Bronchus fibroblast of lung (primary cell): ENCODE data around the gene AGMAT. TPM values are rescaled to one million over a fixed set of nuclear protein-coding genes. Genes with fewer than 3 reads are reported as not detected.

Experiments used
- total RNA-seq: library from RNA; depleted of rRNA; stranded (reverse); fragments of >200 nt; gene quantifications from 2 replicates; pipeline ENCODE4 v1.2.3, GENCODE V29; 2015

AGMAT gene
- 2.1 and 3.9 TPM in 2 replicates for total RNA-seq

GRCh38 chr1:15584489-15585363, at the start of gene AGMAT:
AGMAT (minus strand) TSS chr1:15585051; CDS start chr1:15584967, 84 bp downstream.

DNA sequence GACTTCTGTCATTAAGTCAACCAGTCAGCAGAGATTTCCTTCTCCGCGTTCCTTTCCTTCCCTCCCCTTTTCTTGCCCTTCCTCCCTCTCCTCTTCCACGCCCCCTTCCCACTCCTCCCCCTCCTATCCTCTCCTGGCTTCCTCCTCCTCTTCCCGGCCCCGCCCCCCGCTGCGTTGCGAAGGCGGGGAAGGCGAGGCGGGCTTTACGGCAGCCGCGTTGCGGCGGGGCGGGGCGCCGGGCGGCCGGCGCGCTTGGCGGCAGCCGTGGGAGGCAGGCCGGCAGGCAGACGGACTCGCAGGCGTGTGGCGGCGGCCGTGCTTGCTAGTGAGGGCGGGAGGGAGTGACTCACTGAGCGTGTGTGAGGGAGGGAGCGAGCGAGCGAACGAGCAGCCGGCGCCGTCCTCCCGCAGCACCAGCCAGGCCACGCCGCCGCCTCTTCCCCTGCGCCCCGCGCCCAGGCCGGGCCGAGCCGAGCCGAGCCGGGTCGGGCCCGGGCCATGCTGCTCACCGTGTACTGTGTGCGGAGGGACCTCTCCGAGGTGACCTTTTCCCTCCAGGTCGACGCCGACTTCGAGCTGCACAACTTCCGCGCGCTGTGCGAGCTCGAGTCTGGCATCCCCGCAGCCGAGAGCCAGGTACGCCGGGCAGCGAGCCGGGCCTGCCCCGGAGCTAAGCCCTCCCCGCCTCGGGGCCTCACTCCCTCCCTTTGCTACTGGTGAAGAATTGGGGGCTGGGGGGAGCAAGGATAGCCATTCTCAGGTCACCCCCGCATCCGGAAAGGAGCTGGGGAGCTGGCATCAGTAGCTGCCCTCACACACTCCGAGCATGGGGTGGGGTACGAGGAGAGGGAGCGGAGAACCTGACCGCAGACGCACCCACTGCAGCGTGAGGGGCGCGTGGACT, 32.6 kb upstream of the AGMAT start, which contains the start of gene DDI2:
TSS of gene DDI2 (plus strand) at position 286 of the 904 bp plus-strand sequence. CDS start at position 499, 213 bp downstream.

DNA sequence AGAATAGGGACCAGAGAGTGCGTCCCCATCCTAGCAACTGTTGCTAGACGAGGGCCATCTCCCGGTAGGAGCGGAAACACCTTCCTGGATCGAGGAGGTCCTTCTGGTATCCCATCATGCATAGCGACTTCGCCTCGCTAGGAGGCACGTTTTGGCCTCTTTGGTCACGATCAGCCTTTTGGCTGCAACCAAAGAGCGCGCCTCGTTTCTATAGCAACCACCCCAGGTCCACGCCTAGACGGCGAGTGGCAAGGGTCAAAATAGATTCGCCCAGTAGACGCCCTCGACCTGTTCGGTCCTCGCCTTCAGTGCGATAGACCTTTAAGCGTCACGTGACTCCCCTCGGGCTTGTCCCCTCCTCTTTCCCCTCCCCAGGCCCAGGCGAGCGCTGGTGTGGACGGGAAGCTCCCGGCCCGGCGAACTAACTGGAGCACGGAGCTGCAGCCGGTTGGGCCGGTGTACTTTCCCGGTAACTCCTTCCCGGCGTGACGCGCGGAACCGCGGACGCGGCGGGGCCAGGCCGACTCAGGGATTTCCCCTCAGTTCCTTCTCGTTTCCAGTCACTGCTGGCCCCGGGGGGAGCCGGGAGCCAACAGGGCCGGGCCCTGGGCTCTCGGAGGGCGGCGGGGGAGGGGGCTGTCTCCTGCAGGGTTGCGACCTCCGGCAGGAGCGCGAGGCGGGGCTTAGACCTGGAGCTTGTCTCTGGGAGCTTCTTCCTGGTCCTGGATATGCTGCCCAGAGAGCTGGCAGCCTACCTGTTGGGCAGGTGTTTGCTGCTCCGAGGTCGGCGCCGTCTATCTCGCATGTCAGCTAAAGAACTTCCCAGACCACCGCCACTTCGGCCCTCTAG, 58.1 kb downstream of the AGMAT start, which contains the start of gene DNAJC16:
TSS of gene DNAJC16 (plus strand) at position 359 of the 850 bp plus-strand sequence. CDS start 2,258 bp downstream, outside the sequence.

GRCh38 chr1:15524021-15524282, 60.9 kb downstream of the AGMAT start, which contains the start of gene CASP9:
CASP9 (minus strand) TSS chr1:15524215; CDS start chr1:15524200, 15 bp downstream.

Other genes with a start within 250 kb of the AGMAT start
- gene EFHD2, start 175.2 kb downstream of the AGMAT start, total RNA-seq: 77.5 and 77.6 TPM in 2 replicates
- gene CTRC, start 146.6 kb downstream of the AGMAT start, total RNA-seq: not detected in 2 replicates
- not detected in 2 replicates for gene CELA2A, start 128.3 kb downstream of the AGMAT start, total RNA-seq
- gene CELA2B, start 108.9 kb downstream of the AGMAT start, total RNA-seq: not detected in 2 replicates
- gene CASP9, start 60.8 kb downstream of the AGMAT start, total RNA-seq: 7.4 and 8.6 TPM in 2 replicates
- 7.0 and 7.2 TPM in 2 replicates for gene DNAJC16, start 58.2 kb downstream of the AGMAT start, total RNA-seq
- gene DDI2, start 32.4 kb upstream of the AGMAT start, total RNA-seq: 3.9 and 4.3 TPM in 2 replicates
- gene PLEKHM2, start 99.3 kb upstream of the AGMAT start, total RNA-seq: 27.6 and 28.7 TPM in 2 replicates
- gene SLC25A34, start 151.2 kb upstream of the AGMAT start, total RNA-seq: 0.15 and 0.17 TPM in 2 replicates
- gene TMEM82, start 157.4 kb upstream of the AGMAT start, total RNA-seq: not detected in 2 replicates
- gene FBLIM1, start 173.7 kb upstream of the AGMAT start, total RNA-seq: 61.7 and 63.5 TPM in 2 replicates
- gene UQCRHL, start 222.6 kb upstream of the AGMAT start, total RNA-seq: 0.89 and 1.2 TPM in 2 replicates